ENCODE measurements around the gene CD101. TPM values are rescaled to one million over a fixed set of nuclear protein-coding genes. Genes with fewer than 3 reads are reported as not detected.

The CD101 gene
- total RNA-seq, 1 experiment from 2014 or later: 1.8 TPM

- Histone ChIP-seq H4K20me1 (ENCODE audit: control insufficient read depth, insufficient read depth, insufficient read length) (peaks cover 2% of the 10 kb centered on the region), H3K27ac (ENCODE audit: insufficient read length, low read depth, low read length) (no peak overlapping the region), H3K4me1 (ENCODE audit: insufficient read depth, low read length) (peaks cover 5% of the 10 kb centered on the region; the same call in 1 of the 2 replicates), H2BK120ac (ENCODE audit: low read depth, low read length, poor library complexity, severe bottlenecking) (no peak overlapping the region), H3K18ac (ENCODE audit: insufficient read length, low read depth, low read length) (no peak overlapping the region), H3K4ac (ENCODE audit: low read depth, low read length) (no peak overlapping the region), H3K79me2 (ENCODE audit: insufficient read depth, low read length) (no peaks in the 10 kb centered on the region), H4K5ac (ENCODE audit: insufficient read length, low read depth, low read length) (no peak overlapping the region), H2AK5ac (ENCODE audit: insufficient read length, low read length) (no peak overlapping the region), H2BK5ac (ENCODE audit: insufficient read length, low read length) (no peak overlapping the region), H3K4me2 (ENCODE audit: insufficient read depth, insufficient read length, low read length) (no peak overlapping the region), H3T11ph (ENCODE audit: low read length) (no peak overlapping the region), H4K8ac (replicated peaks; ENCODE audit: insufficient read length, low read depth, low read length) (no peak overlapping the region), H3K23me2 (ENCODE audit: insufficient read length, low read depth, low read length, poor library complexity, severe bottlenecking) (no peaks in the 10 kb centered on the region), H3K23ac (ENCODE audit: insufficient read length, low read depth, low read length) (no peak overlapping the region), H2BK15ac (ENCODE audit: low read depth, low read length) (no peak overlapping the region), H2AFZ (ENCODE audit: low read length) (no peak overlapping the region), H3K14ac (ENCODE audit: insufficient read depth, low read length) (no peak overlapping the region), H3K79me1 (ENCODE audit: insufficient read depth, low read depth, low read length, poor library complexity, severe bottlenecking) (no peaks in the 10 kb centered on the region), H3K56ac (ENCODE audit: insufficient read length, low read depth, low read length) (no peak overlapping the region), H2BK20ac (ENCODE audit: low read depth, low read length, poor library complexity, severe bottlenecking) (no peak overlapping the region), H4K91ac (ENCODE audit: insufficient read length, low read depth, low read length) (no peak overlapping the region), H3K27me3 (ENCODE audit: insufficient read depth, low read length) (no peaks in the 10 kb centered on the region), H3K9ac (ENCODE audit: extremely low read depth, insufficient read length, low read length) (no peak overlapping the region), H3K9me3 (ENCODE audit: control insufficient read depth, low read depth, low read length) (no peaks in the 10 kb centered on the region), H2BK12ac (ENCODE audit: insufficient read length, low read depth, low read length) (no peak overlapping the region)
- Mint-ChIP-seq H3K4me1 (peaks cover 7 to 10% of the 10 kb centered on the region in 2 experiments; a peak in 3 of 4 replicates), H3K27ac (no peak overlapping the region), H3K9me3 (no peaks in the 10 kb centered on the region), H3K36me3 (ENCODE audit: insufficient read depth in 1 of 3, low read depth in 3 of 3) (peaks cover 3 to 6% (median 5%) of the 10 kb centered on the region in 3 experiments; a peak in 5 of 7 replicates), H3K4me3 (no peak overlapping the region), H3K27me3 (ENCODE audit: low read depth) (no peaks in the 10 kb centered on the region)
- DNase-seq: no peak
- WGBS (ENCODE audit: extremely low coverage, insufficient read length, low lambda C conversion rate): no CpG with 5 or more reads among the region's 4 CpGs
- no peak for TF ChIP-seq CTCF (conservative IDR thresholded peaks at IDR 0.05)
Observed at GRCh38 chr1:116957646-116958045, 43.9 kb upstream of the CD101 start.

Data from H9 (cell line).